Smooth muscle cell of the brain vasculature (primary cell): ENCODE results near the gene CHMP4A.

Experiments
- DNase-seq: peaks from one replicate; pipeline ENCODE4 v3.0.0-alpha.2; 2012; ENCODE audit warnings: low read depth, low spot score

Gene CHMP4A

DNA sequence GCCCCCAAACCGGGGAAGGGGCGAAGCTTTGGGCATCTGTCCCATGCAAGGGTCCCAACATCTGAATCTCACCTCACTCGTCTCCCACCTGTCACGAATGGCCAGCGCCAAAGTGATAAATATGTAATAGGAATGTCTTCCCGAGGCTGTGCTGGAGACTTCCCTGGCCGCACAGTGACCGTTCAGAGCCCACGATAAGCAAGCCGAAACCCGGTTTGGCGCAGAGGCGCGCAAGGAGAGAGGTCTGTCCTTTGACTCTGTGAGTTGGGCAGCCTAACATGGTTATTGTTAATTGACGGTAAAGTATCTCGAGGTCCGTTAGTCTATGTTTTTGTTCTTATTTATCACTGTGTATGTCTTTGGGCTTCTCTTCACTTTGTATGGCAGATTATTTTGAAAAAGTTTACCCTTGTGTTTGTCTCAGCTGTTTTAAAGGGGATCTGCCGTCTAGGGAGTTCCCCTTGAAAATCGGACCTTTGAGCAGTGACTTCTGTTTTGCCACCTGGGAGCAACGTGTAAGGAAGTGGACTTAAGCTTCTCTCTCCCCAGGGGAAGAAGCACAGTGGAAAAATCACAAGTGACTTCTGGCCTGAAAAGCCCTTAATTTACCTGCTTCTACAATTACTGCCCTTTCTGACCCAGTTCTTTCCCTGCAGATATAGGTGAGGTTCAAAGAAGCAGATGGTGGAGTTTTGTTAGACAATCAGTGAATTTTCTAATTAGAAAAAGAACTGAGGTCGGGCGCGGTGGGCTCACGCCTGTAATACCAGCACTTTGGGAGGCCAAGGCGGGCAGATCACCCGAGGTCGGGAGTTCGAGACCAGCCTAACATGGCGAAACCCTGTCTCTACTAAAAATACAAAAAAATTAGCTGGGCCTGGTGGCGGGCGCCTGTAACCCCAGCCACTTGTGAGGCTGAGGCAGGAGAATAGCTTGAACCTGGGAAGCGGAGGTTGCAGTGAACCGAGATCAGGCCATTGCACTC is 16.9 kb downstream of the CHMP4A start:
- DNase-seq, result no peak

DNA sequence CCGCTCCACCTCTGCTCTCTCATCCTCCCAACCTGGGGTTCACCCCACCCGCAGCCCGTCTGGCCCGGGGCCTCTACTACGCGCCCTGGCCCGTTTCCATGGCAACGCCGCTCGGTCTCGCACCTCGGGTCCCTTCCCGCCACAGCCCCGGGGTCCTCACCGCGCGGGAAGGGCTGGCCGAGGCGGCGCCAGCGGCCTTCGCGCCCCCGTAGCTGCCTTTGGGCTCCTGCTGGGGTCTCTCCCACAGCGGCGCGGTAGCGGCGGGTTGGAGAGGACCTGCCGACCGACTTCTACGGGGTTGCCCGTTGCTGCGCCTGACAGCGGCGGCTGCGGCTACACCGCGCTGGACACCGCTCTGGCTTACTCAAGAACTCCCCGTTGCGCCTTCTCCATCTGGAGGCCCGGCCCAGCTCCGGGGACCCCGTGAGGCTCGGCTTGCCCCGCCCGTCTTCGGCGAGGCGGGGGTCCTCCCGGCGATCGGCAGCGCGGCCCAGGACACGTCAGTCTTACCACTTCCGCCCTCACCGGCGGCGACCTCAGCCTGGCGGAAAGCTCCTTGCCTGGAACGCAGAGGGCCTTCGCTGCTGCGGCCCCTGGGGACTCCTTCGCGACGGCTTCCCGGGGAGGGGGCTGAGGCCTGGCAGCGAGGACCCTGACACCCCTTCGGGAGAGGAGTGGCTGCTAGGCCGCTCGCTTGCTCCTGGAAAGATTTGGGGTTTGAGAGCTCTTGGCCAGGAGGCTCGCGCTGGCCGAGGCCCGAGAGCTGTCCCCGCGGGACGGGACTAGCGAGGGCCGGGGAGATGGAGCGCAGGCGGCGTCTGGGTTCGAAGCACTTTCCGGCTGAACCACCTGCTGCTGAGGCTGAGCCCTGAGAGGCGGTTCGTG is 17.9 kb downstream of the CHMP4A start, which contains the start of gene TM9SF1:
TSS of gene TM9SF1 (minus strand) at position 256 of the 885 bp plus-strand sequence. CDS start 422 bp downstream, outside the sequence.
- DNase-seq, result peak; percentile 74

DNA sequence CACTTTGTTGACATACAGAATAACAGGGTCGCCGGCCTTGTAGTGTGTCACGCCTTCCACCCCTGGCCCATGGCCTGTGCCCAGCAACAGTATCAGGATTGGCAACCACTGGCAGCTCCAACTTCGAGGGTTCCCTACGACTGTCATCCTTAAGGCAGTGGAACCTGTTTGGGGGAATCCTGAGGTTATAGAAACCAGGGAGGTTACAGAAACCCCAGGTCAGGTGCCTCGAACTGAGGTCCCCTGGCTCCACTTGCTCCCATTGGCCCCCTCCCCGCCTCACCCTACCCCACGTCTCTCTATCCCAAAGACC is 18.5 kb downstream of the CHMP4A start:
- no peak for DNase-seq

DNA sequence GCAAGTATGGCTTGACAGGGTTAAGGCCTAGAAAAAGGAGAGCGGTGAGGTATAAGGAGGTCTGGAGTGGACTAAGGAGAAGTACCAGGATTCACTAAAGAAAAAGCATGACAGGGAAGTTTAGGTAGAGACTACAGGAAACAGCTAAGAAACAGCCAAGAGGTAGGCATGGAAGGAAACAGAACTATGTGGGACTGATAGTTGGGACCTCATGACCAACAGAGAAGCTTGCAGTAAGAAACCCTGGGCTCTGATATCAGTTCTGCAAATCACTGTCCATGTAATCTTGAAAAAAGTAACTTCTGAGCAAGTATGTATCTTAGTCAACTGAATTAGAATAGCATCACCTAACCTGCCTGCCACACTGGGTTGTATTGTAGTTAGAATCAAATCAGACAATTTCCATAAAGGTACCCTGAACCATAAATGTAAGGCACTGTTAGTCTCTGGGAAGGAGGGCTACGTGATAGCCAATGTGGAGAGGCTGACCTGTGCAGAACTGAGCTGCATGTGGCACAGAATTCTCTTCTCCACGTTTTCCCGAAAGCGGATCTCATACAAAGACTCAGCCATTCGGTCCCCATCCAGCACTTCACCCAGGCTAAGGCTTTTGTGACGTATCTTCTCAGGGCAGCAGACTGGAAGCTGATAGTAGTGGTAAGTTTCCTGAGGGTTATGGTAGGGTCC is 19.0 kb downstream of the CHMP4A start:
- no peak for DNase-seq

DNA sequence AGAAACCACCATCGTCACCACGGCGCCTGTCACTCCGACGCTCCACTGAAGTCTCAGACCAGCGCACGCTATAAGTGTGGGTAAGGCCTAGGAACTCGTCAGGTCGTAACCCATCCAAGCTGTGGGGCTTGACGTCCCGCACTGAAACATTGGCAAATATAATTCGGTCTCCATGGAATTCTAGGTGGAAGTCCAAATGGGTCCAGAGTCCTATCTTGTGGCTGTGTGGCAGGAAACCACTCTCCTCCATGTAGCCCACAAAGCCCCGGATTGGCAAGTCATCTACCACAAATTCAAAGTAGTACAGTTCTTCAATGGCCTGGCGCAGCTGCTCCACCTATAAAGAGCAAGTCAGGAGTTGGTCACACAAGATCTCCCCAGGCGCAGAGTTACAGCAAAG is 20.4 kb downstream of the CHMP4A start:
- DNase-seq, result no peak

DNA sequence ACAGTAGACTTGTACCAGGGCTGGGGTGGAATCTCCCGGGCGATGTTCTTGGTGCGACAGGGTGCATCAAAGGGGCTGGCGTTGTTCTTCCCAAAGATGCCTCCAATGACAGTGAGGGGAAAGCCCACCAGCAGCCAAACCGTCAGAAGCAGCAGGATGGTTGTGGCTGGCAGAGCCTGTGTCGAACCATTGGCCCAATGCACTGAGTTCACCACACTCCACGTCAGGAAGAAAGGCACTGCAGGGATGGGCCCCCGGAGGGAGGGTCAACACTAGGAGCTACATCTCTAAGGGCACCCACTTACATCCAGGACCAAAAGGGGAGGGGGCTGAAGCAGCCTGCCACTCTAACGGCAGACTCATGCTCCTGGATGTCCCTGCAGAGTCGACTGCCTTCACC is 22.9 kb downstream of the CHMP4A start:
- no peak for DNase-seq

DNA sequence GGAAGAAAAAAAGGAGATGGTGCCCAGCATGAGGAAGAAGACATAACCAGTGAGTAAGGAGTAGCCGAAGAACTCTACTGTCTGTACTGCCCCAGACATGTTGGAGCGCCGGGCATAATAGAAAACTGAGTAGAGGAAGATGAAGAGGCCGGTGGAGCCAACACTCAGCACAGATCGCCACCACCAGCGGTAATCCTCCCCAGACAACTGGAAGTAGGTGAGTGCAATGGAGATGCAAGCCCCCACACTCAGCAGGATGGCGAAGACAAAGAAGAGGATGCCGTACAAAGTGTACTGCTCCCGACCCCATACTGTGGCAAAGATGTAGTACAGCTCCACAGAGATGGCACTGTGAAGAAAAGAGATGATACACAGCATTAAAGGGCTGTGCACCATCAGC is 23.8 kb downstream of the CHMP4A start:
- no peak for DNase-seq

DNA sequence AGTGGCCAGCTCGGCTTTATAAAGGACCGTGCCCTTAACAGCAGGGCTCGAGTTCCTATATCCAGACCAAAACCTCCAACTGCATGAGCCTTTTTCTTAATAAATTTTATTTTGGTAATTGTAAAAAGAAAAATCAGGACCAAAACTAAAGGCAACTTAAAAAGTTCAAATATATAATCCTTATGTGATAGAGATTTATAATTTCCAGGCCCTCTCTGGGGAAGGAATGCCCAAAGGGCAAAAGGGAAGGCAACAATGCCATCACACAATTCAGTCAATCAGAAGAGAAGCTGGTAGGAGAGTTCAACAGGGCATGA is 24.3 kb downstream of the CHMP4A start:
- no peak for DNase-seq

DNA sequence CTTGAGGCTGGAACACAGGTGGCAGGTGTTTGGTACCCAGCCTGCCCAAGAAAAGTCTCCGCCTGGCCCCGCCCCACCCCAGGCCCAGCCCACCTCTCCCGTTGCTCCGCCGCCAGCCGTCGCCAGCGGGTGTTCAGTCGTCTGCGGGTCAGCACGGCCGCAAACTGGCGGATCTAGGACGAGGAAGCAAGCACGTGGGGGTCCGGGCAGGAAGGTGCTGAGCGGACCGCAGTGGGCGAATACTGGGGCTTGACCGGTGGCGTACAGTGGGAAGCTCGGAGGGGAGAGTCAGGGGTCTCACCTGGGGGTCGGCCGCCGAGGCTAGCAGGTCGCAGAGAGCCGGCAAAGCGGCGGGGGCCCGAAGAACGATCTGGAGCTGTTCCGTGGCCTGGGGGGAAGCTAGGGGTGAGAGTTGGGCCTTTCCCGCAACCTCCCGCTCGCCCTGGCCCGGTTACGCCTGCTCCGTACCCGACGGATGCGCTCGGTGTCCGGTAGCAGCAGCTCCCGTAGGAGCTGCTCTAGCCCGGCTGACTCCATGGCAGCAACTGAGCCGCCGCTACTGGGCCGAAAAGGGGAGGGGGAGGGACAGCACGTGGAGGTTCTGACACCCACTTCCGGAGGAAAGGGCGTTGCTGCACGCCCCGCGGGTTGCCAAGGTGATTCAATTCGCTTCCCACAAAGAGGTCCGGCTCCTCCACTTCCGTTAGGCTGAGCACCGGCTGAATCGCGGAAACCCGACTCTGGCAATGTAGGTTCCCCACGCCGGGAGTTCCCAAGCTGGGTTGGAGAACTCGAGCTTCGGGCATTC is 24.8 kb downstream of the CHMP4A start, which contains the start of gene IPO4:
TSS of gene IPO4 (minus strand) at position 566 of the 808 bp plus-strand sequence. CDS start at position 537, 29 bp downstream.
- DNase-seq, result peak; percentile 91

DNA sequence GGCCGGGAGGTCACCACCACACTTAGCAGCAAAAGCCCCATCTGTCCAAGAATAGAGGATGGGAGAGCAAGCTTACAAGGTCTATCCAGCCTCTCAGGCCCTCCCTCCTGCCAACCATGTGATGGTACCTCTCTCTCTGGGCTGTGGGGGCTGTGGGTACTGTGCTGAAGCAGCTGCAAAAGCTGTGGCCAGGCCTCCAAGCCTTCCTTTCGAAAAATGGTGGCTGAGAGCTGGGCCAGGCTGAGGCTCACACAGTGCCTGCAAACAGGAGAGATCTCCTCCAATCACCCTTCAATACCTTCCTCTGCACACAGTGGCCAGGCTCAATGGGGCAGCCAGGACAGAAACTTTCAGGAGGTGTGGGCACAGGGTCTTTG is 25.8 kb downstream of the CHMP4A start:
- no peak for DNase-seq

DNA sequence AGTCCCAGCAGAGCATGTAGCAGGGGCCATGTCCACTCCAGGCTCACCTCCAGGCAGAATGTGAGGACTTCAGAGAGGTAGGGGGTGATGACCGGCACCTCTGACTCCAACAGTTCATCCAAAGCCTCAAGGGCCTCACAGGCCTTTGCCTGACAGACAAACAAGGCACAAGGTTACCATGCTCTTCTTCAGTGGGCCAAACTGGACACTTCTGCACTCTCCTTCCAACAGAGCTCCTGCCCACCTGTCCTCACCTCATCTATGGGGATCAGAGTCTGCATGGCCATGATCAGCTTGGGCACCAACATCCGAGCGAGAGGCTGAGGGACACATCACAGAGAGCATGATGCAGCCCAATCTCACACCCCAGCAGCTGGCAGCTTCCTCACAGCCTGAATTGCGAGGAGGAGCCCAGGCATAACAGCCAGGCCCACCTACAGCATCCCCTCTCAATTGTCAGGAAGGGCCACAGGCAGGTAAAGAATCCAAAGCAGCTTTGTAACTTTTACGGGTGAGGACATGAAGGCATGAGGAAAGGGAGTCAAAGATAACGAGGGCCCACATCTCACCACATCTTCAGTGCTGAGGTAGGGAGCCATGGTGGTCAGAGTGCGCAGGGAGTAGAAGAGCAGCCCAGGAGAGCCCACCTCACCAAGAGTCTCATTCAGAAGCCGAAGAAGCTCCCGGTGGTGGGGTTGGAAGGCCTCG is 26.3 kb downstream of the CHMP4A start:
- DNase-seq, result no peak

DNA sequence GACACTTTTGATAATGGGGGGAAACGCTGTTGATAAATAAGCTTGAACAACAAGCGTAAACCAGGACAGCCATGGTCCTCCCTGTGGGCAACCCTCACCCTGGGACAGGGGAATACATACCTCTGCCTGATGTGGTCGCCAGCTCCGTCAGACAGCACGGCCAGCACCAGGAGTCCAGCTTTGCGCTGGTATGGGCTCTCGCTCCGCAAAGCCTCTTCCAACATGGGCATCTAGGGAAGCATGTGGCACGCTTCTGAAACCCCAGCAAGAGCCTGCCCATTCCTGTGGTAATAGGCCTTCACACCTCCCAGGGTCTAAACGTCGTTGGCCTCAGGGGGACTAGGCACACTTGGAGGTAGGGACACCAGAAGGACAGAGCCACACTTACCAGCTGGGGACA is 27.5 kb downstream of the CHMP4A start:
- DNase-seq, result no peak

DNA sequence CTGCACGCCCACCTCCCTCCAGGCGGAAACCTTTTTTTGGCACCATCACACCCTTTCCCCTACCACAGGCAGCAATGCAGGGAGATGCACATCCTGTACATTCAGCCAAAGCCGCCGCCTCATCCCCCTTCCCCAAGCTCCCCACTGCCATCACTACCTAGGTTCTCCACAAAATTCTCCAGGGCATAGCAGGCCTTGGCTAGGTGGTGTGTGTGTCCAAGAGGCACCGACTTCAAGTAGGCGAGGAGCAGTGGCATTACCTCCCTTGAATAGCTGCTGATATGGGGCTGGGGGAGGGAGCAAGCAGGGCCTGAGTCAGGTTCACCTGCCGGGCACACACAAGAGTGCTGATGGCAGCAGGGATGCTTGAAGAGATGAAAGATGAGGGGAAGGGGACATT is 28.3 kb downstream of the CHMP4A start:
- no peak for DNase-seq

DNA sequence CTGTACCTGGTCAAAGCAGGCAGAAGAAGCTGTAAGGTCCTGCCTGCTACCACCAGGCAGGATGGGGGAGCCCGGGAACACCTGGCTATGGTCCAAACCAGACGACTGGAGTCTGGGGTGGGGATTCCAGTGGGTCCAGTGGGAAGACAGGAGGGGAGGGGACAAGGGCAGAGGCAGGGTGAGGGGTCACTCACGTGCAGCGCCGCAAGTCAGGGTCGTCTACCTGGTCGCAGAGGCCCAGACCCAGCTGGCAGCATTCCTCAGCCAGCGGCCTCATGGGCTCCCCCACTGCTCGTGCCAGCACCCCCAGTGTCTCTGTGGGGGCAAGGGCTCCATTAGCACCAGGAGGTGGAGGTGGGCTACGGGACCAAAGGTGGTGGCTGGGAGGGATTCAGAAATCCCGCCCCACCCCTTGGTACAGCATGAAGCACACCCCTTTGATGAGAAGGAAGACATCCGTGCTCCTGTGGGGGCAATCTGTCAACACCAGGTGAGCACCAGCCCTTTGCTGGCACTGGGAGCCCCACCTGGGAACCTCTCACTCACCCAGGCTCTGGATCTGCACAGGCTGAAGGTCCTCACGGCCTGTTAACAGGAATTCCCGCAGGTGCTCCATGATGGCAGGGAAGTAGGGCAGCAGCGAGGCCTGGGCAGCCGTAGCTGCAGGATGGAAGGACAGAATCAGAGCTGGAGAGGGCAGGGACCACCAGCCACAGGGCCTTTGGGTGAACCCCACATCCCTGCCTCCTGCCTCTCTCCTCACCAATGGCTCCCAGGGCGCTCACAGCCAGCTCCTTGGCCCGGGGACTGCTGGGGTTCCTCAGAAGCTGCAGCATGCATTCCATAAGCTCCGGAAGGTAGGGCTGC is 29.0 kb downstream of the CHMP4A start:
- DNase-seq, result no peak

DNA sequence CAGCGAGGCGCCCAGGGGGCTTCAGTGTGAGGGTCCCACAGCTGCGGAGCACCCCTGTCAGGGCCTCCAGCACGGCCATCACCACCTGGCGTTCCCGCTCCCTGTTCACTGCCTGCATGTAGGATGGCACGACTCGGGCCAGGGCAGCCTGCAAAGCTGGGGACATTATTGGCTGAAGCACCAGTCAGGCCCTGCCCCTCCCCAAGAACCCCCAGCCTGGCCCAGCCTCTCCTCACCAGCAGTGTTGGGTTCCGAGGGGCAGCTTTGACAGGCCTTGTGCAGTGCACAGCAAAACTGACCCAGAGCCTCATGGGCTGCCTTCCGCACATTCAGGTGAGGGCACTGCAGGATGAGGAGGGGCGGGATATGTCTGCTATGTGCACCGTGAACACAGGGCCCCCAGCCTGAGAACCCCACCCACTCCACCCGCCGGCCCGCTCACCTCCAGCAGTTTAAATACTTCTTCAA is 30.2 kb downstream of the CHMP4A start:
- no peak for DNase-seq

DNA sequence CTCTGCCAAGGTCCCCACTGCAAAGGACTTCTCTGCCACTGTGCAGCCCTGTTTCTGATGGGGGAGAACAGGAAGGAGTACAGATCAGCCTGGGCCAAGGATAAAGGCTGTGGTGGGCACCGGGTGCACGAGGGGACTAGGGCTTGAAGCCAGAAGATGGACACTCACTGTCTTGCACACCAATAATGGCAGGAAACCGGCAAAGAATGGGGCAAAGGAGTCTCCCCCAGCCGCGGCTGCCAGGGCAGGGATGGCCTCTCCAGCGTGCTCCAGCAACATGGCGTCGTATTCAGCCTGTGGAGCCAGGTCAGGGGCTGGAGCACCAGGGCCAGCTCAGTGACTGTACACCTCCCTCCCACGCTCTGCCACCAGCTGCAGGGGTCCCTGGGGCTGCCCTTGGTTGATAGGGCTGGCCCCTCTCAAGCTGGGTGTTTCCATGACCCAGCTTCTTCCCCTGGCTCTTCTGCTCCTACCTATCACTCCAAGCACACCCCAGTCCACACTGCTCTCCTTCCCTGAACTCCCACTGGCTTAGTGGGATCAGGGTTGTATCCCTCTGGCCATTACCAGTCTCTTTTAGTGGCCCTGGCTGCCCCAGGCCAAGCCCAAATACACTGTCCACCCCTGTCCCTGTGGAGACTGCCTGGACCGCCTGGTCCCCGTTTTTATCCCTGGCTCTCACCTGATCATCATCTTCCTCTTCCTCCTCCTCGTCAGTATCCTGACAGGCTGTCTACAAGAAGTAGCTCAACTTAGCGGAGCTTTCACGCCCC is 31.0 kb downstream of the CHMP4A start:
- no peak for DNase-seq

DNA sequence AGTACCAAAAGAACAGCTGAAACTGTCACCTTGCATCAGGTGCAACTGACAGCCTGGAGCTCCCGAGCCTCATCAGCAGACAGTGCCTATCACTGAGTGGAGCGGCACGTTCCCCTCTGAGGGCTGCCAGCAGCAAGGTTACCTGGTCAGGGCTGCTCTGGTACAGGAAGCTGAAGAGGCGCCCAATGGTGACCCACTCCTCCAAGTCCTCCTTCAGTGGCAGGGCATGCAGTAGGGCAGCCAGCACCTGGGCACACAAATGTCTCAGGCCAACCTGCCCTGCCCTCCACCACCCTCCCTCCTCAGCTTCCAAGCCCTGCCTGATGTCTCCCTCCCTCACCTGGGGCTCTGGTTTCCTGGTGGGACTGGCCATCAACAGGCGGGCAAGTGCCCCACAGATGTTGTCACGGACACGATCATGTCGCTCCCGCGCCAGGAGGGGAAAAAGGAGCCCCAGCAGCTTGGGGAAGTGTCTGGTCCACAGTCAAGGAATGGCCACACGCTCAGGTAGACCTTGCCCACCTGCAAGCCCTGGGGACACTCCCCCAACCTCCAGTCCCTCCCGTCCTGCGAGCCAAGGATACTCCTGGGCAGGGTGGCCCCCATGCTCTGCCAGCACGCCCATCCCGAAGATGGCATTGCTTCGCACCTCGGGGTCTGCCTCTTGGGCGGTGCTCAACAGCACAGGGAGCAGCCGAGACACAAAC is 31.8 kb downstream of the CHMP4A start:
- DNase-seq, result no peak
